RPMI7951 (cell line): ENCODE results near the gene VMP1. TPM values are rescaled to one million over a fixed set of nuclear protein-coding genes. Genes with fewer than 3 reads are reported as not detected.
A peak's percentile ranks its signal among the peaks of the same experiment; 100 is the strongest.
"Not testable (repeated sequence)": the region's sequence is repeated elsewhere in the genome, so short reads cannot be mapped to it uniquely, and the experiment has no call there.

Experiments used
- DNase-seq: peaks from one replicate; pipeline ENCODE4 v3.0.0-alpha.2; 2012; ENCODE audit warnings: low read depth
- total RNA-seq: library from RNA; depleted of rRNA; stranded (reverse); fragments of >200 nt; shearing (Covaris generic); gene quantifications from 2 replicates; pipeline ENCODE4 v1.2.3, GENCODE V29; 2014

The VMP1 gene
- total RNA-seq, 1 experiment from 2014 or later = 212 TPM

DNA sequence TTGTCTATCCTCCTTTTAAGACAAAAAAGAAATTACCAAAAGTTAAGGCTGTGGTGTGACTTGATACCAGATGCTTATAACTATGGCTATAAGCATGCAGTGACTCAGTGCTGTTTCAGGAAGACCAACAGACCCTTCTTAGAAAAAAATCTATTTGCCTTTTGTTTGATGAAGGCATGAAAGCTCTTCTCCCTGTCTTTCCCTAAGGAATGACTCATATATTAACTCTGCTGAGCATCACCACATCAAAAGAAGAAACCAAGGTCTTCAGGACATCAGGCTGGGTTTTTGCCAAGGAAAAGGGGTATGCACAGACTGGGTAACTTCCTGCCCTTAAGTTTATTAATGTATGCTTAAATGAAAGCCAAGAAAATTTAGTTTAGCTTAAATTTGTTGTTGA lies 47.1 kb downstream of the VMP1 start:
- DNase-seq = peak; percentile 99

DNA sequence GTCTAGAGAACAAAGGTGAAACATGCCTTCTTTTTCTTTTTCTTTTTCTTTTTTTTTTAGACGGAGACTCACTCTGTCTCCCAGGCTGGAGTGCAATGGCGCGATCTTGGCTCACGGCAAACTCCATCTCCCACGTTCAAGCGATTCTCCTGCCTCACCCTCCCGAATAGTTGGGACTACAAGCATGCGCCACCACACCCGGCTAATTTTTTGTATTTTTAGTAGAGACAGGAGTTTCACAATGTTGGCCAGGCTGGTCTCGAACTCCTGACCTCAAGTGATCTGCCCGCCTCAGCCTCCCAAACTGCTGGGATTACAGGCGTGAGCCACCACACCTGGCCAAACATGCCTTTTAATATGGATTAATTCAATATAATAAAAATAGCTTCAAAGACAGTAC lies 47.6 kb downstream of the VMP1 start:
- not testable (repeated sequence) for DNase-seq

DNA sequence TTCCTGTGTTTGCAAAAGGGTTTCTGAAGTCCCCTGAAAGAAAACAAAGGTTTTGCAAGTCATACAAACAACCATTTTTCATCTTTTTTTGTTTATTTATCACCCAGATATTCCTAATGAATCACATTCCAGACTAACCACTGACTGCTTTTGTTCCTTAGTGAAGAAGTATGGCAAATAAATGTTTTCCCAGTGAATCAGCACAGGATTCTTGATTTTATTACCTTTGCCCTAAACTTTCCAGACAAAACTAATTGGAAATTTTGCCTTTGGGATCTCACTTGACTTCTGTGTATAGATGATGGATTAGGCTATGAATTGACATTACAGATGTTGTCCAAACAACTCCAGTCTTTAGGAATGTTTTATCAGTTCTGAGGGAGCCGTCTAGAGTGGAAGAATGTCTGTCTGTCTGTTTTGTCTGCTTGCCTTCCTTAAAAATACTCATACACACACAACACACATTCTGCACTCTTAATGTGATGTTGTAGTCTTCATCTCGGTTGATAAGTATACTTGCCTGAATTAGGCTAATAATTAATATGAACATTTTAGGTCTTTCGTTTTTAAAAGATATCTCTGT lies 48.9 kb downstream of the VMP1 start:
- DNase-seq = peak; percentile 89

DNA sequence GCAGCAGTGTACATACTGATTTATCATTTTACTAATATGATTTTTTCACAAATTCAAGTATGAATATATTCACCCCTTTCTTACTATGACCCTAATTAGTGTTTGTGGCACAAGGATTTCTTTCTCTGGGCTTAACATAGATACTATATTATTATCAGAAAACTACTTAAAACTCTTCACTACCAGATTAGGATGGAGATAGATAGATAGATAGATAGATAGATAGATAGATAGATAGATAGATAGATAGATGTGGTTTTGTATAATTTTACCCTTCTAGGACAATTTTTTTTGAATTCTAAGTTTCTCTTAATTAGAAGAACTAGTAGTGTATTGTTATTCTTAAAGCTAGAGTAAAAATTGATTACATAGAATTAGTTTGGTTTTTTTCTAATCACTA lies 49.6 kb downstream of the VMP1 start:
- DNase-seq = no peak

DNA sequence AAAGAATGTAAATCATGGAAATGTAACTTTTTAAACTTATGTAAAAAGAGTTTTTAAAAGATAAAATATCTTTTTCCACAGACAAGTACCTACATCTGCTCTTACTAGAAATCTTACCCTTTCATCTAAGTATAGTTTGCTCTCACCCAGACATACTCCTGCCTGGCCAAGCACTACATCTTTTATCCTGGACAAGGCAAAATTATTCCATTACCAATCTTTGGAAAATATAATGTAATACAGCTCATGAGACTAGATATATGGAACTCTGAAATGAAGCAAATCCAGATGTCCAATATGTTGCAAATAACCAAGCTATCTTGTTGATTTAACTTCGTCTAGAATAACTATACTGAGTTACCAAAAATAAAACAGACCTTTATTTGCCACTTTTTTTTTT lies 50.0 kb downstream of the VMP1 start:
- no peak for DNase-seq

DNA sequence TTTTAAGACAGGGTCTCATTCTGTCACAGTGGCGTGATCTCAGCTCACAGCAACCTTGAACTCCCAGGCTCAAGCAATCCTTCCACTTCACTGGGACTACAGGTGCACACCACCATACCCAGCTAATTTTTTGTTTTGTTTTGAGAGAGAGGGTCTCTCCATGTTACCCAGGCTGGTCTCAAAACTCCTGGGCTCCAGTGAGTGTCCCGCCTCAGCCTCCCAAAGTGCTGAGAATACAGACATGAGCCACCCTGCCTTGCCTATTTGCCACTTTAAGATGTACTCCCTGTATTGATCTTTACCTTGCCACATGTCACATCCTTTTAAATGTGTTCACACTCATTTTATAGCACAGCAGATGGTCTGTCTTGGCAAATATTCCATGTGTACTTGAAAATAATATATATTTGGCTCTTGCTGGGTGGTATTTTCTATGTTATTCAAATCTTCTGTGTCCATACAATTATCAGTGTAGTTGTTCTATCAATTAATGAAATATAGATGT lies 50.5 kb downstream of the VMP1 start:
- DNase-seq = no peak

DNA sequence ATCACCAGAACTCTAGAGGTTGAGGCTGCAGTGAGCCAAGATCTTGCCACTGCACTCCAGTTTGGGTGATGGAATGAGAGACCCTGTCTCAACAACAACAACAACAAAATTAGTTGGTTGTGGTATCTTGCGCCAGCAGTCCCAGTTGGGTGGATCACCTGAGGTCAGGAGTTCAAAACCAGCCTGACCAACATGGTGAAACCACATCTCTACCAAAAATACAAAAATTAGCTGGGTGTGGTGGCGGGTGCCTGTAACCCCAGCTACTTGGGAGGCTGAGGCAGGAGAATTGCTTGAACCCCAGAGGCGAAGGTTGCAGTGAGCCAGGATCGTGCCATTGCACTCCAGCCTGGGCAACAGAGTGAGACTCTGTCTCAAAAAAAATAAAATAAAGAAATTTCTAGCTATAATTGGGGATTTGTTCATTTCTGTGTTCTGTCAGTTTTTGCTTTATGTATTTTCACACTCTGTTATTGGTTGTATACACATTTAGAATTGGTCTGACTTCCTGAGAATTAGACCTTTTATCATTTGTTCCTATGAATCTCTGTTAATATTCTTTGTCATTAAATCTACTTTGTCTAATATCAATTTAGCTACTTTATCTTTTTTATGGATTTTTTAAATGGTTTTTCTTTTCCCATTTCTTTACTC lies 51.7 kb downstream of the VMP1 start:
- DNase-seq = not testable (repeated sequence)

DNA sequence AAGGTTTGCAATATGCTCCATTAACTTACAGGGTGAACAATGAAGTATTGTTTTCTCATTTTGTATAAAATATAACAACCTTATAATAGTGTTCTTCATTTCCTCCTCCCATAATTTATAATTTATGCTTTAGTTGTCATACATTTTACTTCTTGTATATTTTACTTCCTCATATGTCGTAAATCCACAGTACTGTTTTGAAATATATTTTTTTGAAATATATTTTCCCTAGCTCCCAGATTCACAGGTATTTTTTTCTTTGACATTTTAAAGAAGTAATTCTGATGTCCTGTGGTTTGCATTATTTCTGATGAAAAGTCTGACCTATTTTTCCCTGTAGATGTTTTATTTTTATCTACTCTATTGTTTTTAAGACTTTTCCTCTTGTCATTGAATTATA lies 52.7 kb downstream of the VMP1 start:
- no peak for DNase-seq

DNA sequence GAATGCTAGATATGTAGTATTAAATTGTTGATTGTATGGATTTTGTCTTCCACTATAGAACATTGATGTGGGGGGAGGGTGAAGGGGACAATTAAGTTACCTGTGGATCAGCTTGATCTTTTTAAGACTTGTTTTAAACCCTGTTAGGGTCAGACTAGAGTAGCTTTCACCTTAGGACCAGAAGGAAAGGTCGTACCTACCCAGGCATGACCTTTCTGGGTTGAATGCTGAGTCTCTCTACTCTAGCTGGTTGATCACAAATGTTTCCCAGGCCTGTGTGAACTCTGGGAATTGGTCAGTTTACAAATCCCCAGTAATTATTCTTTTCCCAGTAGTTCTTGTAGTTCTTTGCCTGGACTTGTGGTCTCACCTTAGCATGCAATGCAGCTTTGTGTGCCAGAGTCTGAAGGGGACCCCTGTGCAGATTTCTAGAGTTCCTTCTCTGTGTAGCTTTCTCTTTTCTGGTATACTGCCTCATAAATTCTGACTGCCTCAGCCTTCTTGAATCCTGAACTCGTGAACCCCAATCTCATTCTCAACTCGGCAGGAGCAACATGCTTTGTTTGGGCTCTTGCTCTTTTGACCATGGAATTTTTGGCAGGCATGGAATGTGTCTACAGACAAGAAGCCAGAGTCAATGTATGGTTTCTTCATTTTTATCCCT lies 54.1 kb downstream of the VMP1 start:
- DNase-seq = peak; percentile 71

DNA sequence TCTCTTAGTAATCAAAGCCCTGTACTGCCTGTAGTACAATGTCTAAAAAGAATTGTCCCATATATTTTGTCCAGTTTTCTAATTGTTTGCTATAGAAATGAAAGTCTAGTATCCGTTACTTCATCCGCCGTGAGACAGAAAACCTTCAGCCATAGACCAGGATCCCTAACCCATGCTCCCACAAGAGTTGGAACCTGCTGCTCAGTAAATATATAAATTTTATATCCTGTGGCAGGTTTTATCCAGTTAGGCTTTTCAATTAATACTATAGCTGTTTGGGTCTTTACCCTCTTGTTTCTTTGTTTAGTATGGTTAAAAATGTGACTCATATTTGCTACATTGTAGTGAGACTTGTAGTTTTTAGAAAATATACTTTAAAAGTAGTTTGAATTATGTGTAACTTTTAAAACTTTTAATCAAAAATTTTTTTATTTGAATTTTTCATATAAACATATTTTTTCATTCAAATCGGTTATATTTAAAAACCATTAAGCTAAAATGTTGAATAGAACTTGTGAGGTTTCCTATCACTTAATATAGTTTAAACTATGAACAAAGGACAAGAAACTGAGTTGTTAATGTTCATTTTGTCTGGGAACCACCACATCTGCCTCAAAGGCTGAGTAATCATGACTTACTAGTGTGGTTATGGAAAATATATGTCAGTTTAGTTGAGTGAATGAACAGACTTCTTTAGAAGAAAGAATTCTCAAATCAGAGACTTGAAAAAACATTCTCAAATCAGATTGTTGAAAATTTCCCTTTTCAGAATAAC lies 54.8 kb downstream of the VMP1 start:
- peak; percentile 82 for DNase-seq

DNA sequence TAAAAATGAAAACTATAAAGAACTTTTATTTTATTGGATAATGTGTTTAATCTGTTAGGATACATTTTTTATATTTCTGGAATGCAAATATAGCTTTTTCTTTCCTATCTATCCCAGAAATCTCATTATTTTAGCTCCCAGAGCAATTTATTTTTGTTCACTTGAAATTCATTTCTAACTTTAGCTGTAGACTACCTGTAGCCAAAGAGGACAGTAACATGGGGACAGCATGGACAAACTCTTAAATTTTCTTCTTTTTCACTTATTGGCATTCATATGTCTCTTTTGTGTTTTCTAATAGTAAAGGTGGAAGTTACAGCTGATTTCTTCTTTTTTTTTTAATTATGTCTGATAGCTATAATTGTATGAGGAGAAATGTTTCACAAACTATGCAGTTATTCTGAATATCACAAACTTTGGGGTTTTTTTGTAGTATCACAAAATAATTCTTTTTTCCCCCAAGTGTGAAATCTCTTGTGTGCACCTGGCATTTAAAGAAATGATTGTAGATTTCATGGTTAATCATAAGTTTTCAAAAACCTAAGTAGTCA lies 55.4 kb downstream of the VMP1 start:
- no peak for DNase-seq

DNA sequence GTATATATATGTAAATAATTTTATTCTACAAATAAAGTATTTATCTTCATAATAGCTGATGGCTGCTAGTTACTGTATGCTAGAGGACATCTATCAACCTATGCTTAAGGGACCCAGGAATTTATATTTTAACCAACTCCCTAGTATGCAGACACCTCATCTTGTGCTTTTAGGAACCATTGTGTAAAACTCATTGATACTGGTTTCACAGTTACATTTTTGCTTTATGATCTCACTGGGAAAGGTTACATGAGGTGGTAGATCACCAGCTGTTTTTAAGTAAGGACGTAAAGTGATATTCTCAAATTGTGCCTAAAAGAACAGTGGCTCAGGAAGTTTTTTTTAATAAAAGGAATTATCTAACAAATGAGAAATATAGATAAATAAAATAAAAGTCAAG lies 56.4 kb downstream of the VMP1 start:
- peak; percentile 78 for DNase-seq

DNA sequence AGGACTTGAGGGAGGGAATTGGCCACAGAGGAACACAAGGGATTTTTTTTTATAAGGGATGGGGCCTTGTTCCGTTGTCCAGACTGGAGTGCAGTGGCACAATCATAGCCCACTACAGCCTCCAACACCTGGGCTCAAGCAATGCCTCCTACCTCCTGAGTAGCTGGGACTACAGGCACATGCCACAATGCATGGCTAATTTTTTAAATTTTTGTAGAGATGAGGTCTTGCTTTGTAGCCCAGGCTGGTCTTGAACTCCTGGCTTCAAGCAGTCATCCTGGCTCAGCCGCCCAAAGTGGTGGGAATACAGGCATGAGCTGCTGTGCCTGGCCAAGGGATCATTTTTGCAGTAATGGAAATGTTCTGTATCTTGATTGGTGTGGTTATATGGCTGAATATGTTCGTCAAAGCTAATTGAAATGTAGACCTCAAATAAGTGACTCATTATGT lies 56.9 kb downstream of the VMP1 start:
- peak; percentile 57 for DNase-seq

DNA sequence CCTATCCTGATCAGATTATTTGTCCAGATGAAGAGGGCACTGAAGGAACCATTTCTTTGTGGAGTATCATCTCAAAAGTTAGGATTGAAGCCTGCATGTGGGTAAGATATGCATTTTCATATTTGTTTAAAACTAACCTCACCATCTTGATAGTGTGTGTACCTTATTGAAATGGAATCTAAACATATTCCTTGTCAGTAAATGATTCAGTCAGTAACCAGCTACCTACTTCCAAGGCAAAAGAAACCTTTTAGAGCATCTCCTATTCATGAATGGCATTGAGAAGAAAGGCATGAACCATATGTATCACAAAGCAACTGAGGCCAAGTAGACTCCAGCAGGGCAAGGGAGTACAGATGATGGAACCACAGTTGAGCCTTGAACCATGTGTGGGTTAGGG lies 57.6 kb downstream of the VMP1 start:
- no peak for DNase-seq

DNA sequence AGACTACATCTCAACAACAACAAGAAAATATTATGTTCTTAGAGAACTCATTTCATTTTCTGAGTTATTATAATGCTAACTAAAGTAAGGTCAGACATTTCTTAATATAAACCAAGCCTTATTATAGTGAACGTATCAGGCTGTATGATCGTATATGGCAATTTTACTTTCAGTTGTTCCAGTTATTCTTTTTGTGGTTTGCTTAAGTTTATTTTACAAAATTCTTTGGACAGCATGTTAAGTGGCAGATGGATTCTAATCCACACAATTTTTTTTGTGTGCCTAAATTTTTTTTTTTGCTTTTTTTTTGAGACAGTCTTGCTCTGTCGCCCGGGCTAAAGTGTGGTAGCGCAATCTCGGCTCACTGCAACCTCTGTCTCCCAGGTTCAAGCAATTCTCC lies 59.0 kb downstream of the VMP1 start:
- no peak for DNase-seq

DNA sequence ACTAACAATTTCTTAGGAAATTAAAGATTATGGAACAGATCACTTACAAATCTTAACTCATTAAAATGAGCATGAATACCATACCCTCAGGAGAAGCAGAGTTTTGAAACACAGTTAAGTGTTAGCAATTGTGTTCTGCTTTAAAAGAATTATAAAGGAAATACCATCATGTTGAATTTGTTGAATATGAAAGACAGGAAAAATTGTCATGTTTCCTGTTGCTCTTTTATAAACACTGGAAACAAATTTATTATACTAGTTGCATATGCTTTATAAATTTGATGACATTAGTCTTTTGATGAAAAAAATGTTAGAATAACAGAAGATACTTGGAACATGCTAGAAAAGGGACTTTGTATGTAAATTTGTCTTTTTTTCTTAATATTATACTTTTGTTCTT lies 59.7 kb downstream of the VMP1 start:
- DNase-seq = no peak

DNA sequence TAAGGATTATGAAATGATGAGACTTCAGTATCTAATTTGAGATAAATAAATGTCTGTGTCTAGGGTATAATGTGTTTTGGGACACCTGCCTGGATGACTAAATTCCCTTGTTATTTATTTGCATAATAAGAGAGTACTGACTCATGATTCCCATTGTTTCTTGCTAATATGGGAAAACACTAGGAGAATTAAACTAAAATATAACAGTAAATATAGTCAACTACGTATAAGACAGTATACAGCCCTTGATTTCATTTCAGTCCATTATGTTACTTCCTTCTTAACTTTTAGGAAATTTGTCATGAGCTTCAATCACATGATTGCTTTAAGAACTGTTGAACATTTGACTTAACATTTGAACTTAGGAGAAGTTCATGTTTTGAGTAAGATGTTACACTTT lies 62.4 kb downstream of the VMP1 start:
- DNase-seq = no peak

DNA sequence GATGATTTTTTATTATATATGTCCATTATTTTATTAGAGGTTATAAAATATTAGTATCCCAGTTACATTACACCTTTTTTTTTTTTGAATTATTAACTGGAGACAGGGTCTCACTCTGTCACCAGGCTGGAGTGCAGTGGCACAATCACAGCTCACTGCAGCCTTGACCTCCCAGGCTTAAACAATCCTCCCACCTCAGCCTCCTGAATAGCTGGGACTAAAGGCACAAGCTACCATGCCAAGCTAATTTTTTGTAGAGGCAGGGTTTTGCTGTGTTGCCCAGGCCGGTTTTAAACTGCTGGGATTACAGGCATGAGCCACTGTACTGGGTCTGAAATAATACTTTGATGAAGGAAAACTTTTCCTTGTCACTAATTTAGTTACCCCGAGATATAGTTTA lies 63.6 kb downstream of the VMP1 start:
- DNase-seq = no peak

DNA sequence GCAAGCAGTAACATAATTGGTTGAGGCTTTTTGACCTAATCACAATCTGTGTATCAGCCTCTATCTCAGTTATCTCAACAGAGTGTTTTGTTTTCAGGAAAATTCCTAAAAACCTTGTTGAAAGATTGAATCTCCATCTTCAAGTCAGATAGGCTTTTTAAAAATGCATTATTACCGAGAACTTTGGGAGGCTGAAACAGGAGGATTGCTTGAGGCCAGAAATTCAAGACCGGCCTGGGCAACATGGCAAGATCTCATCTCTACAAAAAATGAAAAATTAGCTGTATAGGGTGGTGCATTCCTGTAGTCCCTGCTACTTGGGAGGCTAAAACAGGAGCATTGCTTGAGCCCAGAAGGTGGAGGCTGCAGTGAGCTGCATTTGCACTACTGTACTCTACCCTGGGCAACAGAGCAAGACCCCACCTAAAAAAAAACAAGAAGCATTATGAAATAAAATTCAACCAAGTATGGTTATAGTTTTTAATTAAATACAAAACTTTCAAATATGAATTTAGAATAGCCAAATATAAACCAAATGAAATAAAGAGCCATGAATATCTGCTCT lies 68.4 kb downstream of the VMP1 start:
- DNase-seq = no peak

DNA sequence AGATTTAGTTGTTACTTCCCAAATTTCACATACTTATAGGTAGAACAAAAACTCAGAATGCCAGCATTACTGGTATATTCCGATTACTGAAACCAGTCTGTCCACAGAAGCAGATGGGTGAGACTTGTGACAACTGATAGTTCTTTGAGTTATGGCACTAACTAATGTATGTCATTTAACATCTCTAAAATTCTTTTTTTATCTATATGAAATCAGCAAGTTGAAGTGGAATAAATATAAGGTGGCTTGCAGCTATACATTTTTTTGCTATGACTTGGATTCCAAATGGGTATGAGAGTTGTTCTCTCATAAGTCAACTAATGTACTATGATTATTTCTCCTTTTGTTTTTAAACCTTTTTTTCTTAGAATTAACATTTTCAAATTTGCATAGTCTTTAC lies 69.1 kb downstream of the VMP1 start:
- DNase-seq = no peak

DNA sequence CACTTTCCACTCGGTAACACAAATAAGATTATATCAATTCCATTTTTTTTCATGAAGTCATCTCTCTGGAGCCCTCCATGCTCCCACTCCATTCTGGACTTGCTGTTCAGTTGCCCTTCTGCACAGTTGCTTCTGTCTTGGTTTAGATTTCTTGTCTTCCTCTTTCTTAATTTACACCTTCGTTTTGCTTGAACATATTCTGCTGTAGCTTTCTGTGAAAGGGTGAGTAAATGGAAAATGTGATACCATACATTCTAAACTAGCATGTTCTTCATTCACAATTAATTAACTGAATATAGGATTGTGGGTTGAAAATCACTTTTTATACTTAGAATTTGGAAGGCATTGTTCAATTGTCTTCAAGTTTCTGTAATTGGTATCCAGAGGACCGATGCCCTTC lies 69.6 kb downstream of the VMP1 start:
- DNase-seq = no peak

DNA sequence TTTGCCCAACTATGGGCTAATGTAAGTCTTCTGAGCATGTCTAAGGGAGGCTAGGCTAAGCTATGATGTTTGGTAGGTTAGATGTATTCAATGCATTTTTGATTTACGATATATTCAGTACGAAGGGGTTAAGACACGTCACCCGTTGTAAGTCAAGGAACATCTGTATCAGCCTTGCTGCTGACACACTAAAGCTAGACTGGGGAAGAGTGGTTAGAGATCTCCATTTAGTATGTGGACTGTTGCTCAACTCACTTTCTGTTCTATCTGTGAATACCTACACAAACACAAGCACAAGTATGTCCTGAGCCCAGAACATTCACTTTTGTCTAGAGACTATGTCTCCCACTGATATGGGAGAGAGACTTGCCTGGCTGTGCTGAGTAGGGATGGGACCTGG lies 71.5 kb downstream of the VMP1 start:
- no peak for DNase-seq
